ENCODE results near the gene CCDC32. TPM values are rescaled to one million over a fixed set of nuclear protein-coding genes. Genes with fewer than 3 reads are reported as not detected.

CCDC32 gene
- total and polyA plus RNA-seq, 2 of the 8 experiments (the other 6 are each of a cell fraction or from before 2014, with no cell fraction given): 8.9 to 12.1 TPM

GRCh38 chr15:40563426-40563825, 1.4 kb downstream of the CCDC32 start:
- Histone ChIP-seq H4K91ac (replicated peaks; ENCODE audit: insufficient read length, low read length) (no peak overlapping the region), H2AFZ (ENCODE audit: low read length) (no peak overlapping the region), H3K4ac (replicated peaks; ENCODE audit: insufficient read length, low read depth, low read length) (no peak overlapping the region), H2BK15ac (ENCODE audit: low read length) (no peak overlapping the region), H3K4me1 (replicated peaks in 1 of 4; ENCODE audit: control insufficient read depth in 3 of 4, insufficient read depth in 4 of 4, low read length in 3 of 4) (peaks cover 0 to 2% (median under 1%) of the 10 kb centered on the region in 4 experiments; a peak in 1 of 7 replicates), H3K14ac (ENCODE audit: insufficient read length) (no peak overlapping the region), H3K9me3 (ENCODE audit: insufficient read depth in 2 of 2, low read depth in 1 of 2, low read length in 1 of 2) (no peaks in the 10 kb centered on the region), H2BK5ac (ENCODE audit: low read depth, low read length) (no peak overlapping the region), H3K27ac (ENCODE audit: low read depth, low read length) (no peak overlapping the region), H2BK12ac (ENCODE audit: low read depth, low read length) (no peak overlapping the region), H2AK5ac (ENCODE audit: low read depth, low read length) (no peak overlapping the region), H3K79me2 (ENCODE audit: control insufficient read depth in 1 of 2, insufficient read depth in 2 of 2, low read length in 2 of 2) (no peaks in the 10 kb centered on the region), H3K9ac (replicated peaks in 1 of 4; ENCODE audit: extremely low read depth in 1 of 4, low read depth in 3 of 4, low read length in 3 of 4) (no peak overlapping the region), H4K5ac (ENCODE audit: insufficient read length, low read depth, low read length) (no peak overlapping the region), H4K20me1 (replicated peaks in 1 of 2; ENCODE audit: control insufficient read depth in 1 of 2, insufficient read depth in 2 of 2, low read length in 2 of 2) (no peaks in the 10 kb centered on the region), H3K36me3 (ENCODE audit: control insufficient read depth in 2 of 4, insufficient read depth in 4 of 4, low read length in 3 of 4) (no peaks in the 10 kb centered on the region; a peak in 1 of 8 replicates), H2BK120ac (replicated peaks; ENCODE audit: low read depth, low read length) (no peak overlapping the region), H3K23ac (ENCODE audit: insufficient read length) (no peak overlapping the region), H3K23me2 (ENCODE audit: low read depth, low read length) (no peaks in the 10 kb centered on the region; the same call in 1 of the 2 replicates), H3K18ac (ENCODE audit: extremely low read depth, low read length) (no peak overlapping the region), H3K27me3 (replicated peaks in 1 of 4; ENCODE audit: control insufficient read depth in 3 of 4, extremely low read depth in 1 of 4, insufficient read depth in 3 of 4, low read length in 3 of 4) (no peaks in the 10 kb centered on the region), H3K79me1 (ENCODE audit: low read depth, low read length) (0 out of 2 replicates have a peak, but pooled peaks cover 2% of the 10 kb centered on the region), H3K4me2 (ENCODE audit: insufficient read depth in 1 of 2, low read depth in 2 of 2, low read length in 2 of 2) (no peak overlapping the region; a peak in 1 of 4 replicates), H2BK20ac (ENCODE audit: low read length) (no peak overlapping the region), H4K8ac (ENCODE audit: extremely low read depth, insufficient read depth, low read length) (no peak overlapping the region), H3K4me3 (ENCODE audit: extremely low read depth in 1 of 4, insufficient read depth in 2 of 4, low read depth in 3 of 4, low read length in 4 of 4) (no peak overlapping the region), H3K56ac (replicated peaks; ENCODE audit: insufficient read length, low read depth, low read length) (no peak overlapping the region)
- ChIA-PET POLR2A (ENCODE audit: partially characterized antibody) (interaction anchor here (1.0 to 1.6 kb wide), 2 partner anchors 9 to 30 kb away, joined by 5 to 6 read pairs; no protein-coding TSS in a partner anchor), CTCF (ENCODE audit: partially characterized antibody) (no interaction called here)
- DNase-seq (ENCODE audit: low read depth in 1 of 2, low spot score in 2 of 2) (no peak), FAIRE-seq (no peak)
- no peak for TF ChIP-seq TBP (IDR thresholded peaks at IDR 0.05; ENCODE audit: low read depth, low read length)
- TF ChIP-seq EP300 (IDR thresholded peaks at IDR 0.05; ENCODE audit: borderline replicate concordance in 1 of 2, low read depth in 2 of 2, low read length in 2 of 2): no peak
- no peak for TF ChIP-seq TCF12 (IDR thresholded peaks at IDR 0.05; ENCODE audit: low read depth, low read length)
- no peak for TF ChIP-seq POU5F1 (IDR thresholded peaks at IDR 0.05; ENCODE audit: low read depth, low read length)
- TF ChIP-seq RFX5 (IDR thresholded peaks at IDR 0.05; ENCODE audit: borderline replicate concordance, low read depth, low read length): no peak
- TF ChIP-seq SIRT6 (IDR thresholded peaks at IDR 0.05; ENCODE audit: low read length): no peak
- TF ChIP-seq KDM5A (IDR thresholded peaks at IDR 0.05; ENCODE audit: low read length): no peak
- TF ChIP-seq MAFK (IDR thresholded peaks at IDR 0.05; ENCODE audit: low read depth, low read length): no peak
- no peak for TF ChIP-seq JUND (IDR thresholded peaks at IDR 0.05; ENCODE audit: low read length)
- TF ChIP-seq ASH2L (IDR thresholded peaks at IDR 0.05; ENCODE audit: low read length): no peak
